Endothelial cell of umbilical vein (primary cell): ENCODE measurements around the gene KIF25.

Experiments used
- CTCF ChIP-seq, 2 donors: IDR thresholded peaks; 1 replicate in 1 of 2; 2 replicates in 1 of 2; pipeline ENCODE4 v1.5.1; 2011; ENCODE audit warnings: low read length in 2 of 2, mild to moderate bottlenecking in 2 of 2, moderate library complexity in 2 of 2, control low read depth in 1 of 2, inconsistent platforms in 1 of 2, low read depth in 1 of 2; ENCODE audit not compliant: insufficient read depth in 1 of 2; ENCODE audit errors: extremely low read depth in 1 of 2
- POLR2AphosphoS5 ChIP-seq: IDR thresholded peaks from 2 replicates; pipeline ENCODE4 v1.6.1; 2012; ENCODE audit warnings: low read depth, mild to moderate bottlenecking, control low read depth, low read length, moderate library complexity; ENCODE audit not compliant: insufficient read depth

- TF ChIP-seq CTCF (IDR thresholded peaks at IDR 0.05; ENCODE audit: extremely low read depth in 1 of 2, insufficient read depth in 1 of 2, low read depth in 1 of 2, low read length in 2 of 2) (no peak), POLR2AphosphoS5 (no peak)
These were observed 66.8 kb downstream of the KIF25 start for GRCh38 chr6:168064226-168064807.
